ENCODE measurements around the gene BAD. TPM values are rescaled to one million over a fixed set of nuclear protein-coding genes. Genes with fewer than 3 reads are reported as not detected.

BAD gene
- total and polyA plus RNA-seq, 2 of the 13 experiments (the other 11 are each of a cell fraction or from before 2014, with no cell fraction given), result 17.9 to 28.5 TPM

DNA sequence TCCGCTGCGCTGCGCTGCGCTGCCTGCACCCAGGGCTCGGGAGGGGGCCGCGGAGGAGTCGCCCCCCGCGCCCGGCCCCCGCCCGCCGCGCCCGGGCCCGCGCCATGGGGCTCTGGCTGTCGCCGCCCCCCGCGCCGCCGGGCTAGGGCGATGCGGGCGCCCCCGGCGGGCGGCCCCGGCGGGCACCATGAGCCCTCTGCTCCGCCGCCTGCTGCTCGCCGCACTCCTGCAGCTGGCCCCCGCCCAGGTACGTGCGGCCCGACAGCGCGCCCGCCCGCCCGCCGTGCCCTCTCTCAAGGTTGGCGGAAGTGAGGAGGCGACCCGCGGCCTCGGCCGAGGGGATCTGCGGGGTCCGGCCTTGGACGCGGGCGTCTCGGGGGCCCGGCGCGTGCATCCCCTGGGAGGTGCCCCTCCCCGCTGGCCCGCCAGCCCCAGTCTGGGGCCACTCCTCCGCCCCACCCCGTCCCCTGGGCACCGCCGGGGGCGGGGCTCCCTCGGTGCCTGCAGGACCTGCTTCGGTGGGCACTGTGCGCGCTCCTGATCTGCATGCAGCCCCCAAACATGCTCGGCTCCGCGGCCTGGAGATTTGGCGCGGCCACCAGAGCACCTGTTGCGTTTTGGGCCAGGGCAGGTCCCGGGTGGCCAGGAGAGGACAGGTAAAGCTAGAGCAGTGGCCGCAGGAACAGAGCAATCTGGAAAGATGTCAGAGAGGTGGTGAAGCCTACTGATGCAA, 49.7 kb downstream of the BAD start (continued):
- TF ChIP-seq, protein P1, sequence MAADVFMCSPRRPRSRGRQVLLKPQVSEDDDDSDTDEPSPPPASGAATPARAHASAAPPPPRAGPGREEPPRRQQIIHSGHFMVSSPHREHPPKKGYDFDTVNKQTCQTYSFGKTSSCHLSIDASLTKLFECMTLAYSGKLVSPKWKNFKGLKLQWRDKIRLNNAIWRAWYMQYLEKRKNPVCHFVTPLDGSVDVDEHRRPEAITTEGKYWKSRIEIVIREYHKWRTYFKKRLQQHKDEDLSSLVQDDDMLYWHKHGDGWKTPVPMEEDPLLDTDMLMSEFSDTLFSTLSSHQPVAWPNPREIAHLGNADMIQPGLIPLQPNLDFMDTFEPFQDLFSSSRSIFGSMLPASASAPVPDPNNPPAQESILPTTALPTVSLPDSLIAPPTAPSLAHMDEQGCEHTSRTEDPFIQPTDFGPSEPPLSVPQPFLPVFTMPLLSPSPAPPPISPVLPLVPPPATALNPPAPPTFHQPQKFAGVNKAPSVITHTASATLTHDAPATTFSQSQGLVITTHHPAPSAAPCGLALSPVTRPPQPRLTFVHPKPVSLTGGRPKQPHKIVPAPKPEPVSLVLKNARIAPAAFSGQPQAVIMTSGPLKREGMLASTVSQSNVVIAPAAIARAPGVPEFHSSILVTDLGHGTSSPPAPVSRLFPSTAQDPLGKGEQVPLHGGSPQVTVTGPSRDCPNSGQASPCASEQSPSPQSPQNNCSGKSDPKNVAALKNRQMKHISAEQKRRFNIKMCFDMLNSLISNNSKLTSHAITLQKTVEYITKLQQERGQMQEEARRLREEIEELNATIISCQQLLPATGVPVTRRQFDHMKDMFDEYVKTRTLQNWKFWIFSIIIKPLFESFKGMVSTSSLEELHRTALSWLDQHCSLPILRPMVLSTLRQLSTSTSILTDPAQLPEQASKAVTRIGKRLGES (CRISPR knock-in tag; IDR thresholded peaks at IDR 0.05; ENCODE audit: borderline replicate concordance), result no peak
- TF ChIP-seq TOE1 (CRISPR knock-in tag; IDR thresholded peaks at IDR 0.05) (no peak), TBL1XR1 (IDR thresholded peaks at IDR 0.05; ENCODE audit: borderline replicate concordance, low read length, partially characterized antibody) (no peak), ZNF563 (CRISPR knock-in tag; IDR thresholded peaks at IDR 0.05) (peak; percentile 87), NPAS2 (CRISPR knock-in tag; IDR thresholded peaks at IDR 0.05; ENCODE audit: borderline replicate concordance) (no peak), ZNF333 (CRISPR knock-in tag; IDR thresholded peaks at IDR 0.05; ENCODE audit: borderline replicate concordance) (0 out of 2 replicates have a peak, but pooled peaks have one; percentile 20), ZFP1 (CRISPR knock-in tag; IDR thresholded peaks at IDR 0.05) (no peak), ZBTB38 (CRISPR knock-in tag; IDR thresholded peaks at IDR 0.05) (peak; percentile 38; the same call in 1 of the 2 replicates), NFIC (IDR thresholded peaks at IDR 0.05; ENCODE audit: low read length) (no peak), ZNF446 (CRISPR knock-in tag; IDR thresholded peaks at IDR 0.05) (peak; percentile 61; the same call in 1 of the 2 replicates), NCOA2 (CRISPR knock-in tag; IDR thresholded peaks at IDR 0.05) (no peak), MEF2D (CRISPR knock-in tag; IDR thresholded peaks at IDR 0.05) (no peak), REPIN1 (CRISPR knock-in tag; IDR thresholded peaks at IDR 0.05; ENCODE audit: borderline replicate concordance, low read depth) (no peak), ISL2 (CRISPR knock-in tag; IDR thresholded peaks at IDR 0.05) (0 out of 2 replicates have a peak, but pooled peaks have one; percentile 15), ZKSCAN1 (IDR thresholded peaks at IDR 0.05; ENCODE audit: low read length) (no peak), ZNF543 (CRISPR knock-in tag; IDR thresholded peaks at IDR 0.05) (no peak)
- TF ChIP-seq, protein P2, sequence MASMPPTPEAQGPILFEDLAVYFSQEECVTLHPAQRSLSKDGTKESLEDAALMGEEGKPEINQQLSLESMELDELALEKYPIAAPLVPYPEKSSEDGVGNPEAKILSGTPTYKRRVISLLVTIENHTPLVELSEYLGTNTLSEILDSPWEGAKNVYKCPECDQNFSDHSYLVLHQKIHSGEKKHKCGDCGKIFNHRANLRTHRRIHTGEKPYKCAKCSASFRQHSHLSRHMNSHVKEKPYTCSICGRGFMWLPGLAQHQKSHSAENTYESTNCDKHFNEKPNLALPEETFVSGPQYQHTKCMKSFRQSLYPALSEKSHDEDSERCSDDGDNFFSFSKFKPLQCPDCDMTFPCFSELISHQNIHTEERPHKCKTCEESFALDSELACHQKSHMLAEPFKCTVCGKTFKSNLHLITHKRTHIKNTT (CRISPR knock-in tag; IDR thresholded peaks at IDR 0.05), result no peak
- TF ChIP-seq, protein P3, sequence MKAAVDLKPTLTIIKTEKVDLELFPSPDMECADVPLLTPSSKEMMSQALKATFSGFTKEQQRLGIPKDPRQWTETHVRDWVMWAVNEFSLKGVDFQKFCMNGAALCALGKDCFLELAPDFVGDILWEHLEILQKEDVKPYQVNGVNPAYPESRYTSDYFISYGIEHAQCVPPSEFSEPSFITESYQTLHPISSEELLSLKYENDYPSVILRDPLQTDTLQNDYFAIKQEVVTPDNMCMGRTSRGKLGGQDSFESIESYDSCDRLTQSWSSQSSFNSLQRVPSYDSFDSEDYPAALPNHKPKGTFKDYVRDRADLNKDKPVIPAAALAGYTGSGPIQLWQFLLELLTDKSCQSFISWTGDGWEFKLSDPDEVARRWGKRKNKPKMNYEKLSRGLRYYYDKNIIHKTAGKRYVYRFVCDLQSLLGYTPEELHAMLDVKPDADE (CRISPR knock-in tag; IDR thresholded peaks at IDR 0.05), result no peak
- TF ChIP-seq, protein P4, sequence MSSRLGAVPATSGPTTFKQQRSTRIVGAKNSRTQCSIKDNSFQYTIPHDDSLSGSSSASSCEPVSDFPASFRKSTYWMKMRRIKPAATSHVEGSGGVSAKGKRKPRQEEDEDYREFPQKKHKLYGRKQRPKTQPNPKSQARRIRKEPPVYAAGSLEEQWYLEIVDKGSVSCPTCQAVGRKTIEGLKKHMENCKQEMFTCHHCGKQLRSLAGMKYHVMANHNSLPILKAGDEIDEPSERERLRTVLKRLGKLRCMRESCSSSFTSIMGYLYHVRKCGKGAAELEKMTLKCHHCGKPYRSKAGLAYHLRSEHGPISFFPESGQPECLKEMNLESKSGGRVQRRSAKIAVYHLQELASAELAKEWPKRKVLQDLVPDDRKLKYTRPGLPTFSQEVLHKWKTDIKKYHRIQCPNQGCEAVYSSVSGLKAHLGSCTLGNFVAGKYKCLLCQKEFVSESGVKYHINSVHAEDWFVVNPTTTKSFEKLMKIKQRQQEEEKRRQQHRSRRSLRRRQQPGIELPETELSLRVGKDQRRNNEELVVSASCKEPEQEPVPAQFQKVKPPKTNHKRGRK (CRISPR knock-in tag; IDR thresholded peaks at IDR 0.05), result no peak
- TF ChIP-seq, protein P5, sequence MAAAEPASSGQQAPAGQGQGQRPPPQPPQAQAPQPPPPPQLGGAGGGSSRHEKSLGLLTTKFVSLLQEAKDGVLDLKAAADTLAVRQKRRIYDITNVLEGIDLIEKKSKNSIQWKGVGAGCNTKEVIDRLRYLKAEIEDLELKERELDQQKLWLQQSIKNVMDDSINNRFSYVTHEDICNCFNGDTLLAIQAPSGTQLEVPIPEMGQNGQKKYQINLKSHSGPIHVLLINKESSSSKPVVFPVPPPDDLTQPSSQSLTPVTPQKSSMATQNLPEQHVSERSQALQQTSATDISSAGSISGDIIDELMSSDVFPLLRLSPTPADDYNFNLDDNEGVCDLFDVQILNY (CRISPR knock-in tag; conservative IDR thresholded peaks at IDR 0.05), result no peak
- TF ChIP-seq, protein P6, sequence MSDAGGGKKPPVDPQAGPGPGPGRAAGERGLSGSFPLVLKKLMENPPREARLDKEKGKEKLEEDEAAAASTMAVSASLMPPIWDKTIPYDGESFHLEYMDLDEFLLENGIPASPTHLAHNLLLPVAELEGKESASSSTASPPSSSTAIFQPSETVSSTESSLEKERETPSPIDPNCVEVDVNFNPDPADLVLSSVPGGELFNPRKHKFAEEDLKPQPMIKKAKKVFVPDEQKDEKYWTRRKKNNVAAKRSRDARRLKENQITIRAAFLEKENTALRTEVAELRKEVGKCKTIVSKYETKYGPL (CRISPR knock-in tag; IDR thresholded peaks at IDR 0.05), result no peak
